ENCODE data around the gene ZSCAN20. TPM values are rescaled to one million over a fixed set of nuclear protein-coding genes. Genes with fewer than 3 reads are reported as not detected.

ZSCAN20 gene
- polyA plus RNA-seq, 1 donor = 2.4 TPM

- WGBS (ENCODE audit: insufficient coverage, low lambda C conversion rate) = no CpG with 5 or more reads among the region's 2 CpGs
Observed at GRCh38 chr1:33482412-33482811, 10.0 kb downstream of the ZSCAN20 start.

GRCh38 chr1:33488624-33489023, 16.2 kb downstream of the ZSCAN20 start:
- Histone ChIP-seq H3K4me1 (ENCODE audit: control insufficient read depth, insufficient read depth, low read length) (no peaks in the 10 kb centered on the region), H3K27me3 (ENCODE audit: control insufficient read depth, insufficient read depth, low read length) (no peaks in the 10 kb centered on the region), H3K27ac (ENCODE audit: low read length) (no peak overlapping the region), H3K36me3 (ENCODE audit: control insufficient read depth, insufficient read depth, low read length) (peaks cover 48% of the 10 kb centered on the region), H3K9me3 (ENCODE audit: control insufficient read depth, low read depth, low read length) (peaks cover 7% of the 10 kb centered on the region), H3K4me3 (ENCODE audit: low read length) (no peak overlapping the region)
- DNase-seq = no peak
- no CpG with 5 or more reads among the region's 2 CpGs for WGBS (ENCODE audit: insufficient coverage, low lambda C conversion rate)

More at GRCh38 chr1:33482412-33482811, 10.0 kb downstream of the ZSCAN20 start:
- no peak for DNase-seq
- Histone ChIP-seq H3K27me3 (ENCODE audit: control insufficient read depth, insufficient read depth, low read length) (no peaks in the 10 kb centered on the region), H3K27ac (ENCODE audit: low read length) (no peak overlapping the region), H3K9me3 (ENCODE audit: control insufficient read depth, low read depth, low read length) (no peaks in the 10 kb centered on the region), H3K4me1 (ENCODE audit: control insufficient read depth, insufficient read depth, low read length) (no peaks in the 10 kb centered on the region), H3K4me3 (ENCODE audit: low read length) (no peak overlapping the region), H3K36me3 (ENCODE audit: control insufficient read depth, insufficient read depth, low read length) (peaks cover 10% of the 10 kb centered on the region)

DNA sequence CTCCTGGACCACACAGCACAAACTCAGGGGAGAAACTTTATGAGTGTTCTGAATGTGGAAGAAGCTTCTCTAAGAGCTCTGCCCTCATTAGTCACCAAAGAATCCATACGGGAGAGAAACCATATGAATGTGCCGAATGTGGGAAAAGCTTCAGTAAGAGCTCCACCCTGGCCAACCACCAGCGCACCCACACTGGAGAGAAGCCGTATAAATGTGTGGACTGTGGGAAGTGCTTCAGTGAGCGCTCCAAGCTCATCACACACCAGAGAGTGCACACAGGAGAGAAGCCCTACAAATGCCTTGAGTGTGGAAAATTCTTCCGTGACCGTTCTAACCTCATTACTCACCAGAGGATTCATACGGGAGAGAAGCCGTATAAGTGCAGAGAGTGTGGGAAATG, 22.5 kb downstream of the ZSCAN20 start:
- no peak overlapping the region for H3K4me3 ChIP-seq (ENCODE audit: low read length)
- DNase-seq = no peak
- WGBS (ENCODE audit: insufficient coverage, low lambda C conversion rate) = no CpG with 5 or more reads among the region's 9 CpGs
- H3K27ac ChIP-seq (ENCODE audit: low read length) = no peak overlapping the region
- peaks cover 46% of the 10 kb centered on the region for H3K36me3 ChIP-seq (ENCODE audit: control insufficient read depth, insufficient read depth, low read length)
- H3K4me1 ChIP-seq (ENCODE audit: control insufficient read depth, insufficient read depth, low read length) = no peaks in the 10 kb centered on the region
- H3K27me3 ChIP-seq (ENCODE audit: control insufficient read depth, insufficient read depth, low read length) = no peaks in the 10 kb centered on the region
- H3K9me3 ChIP-seq (ENCODE audit: control insufficient read depth, low read depth, low read length) = peaks cover 24% of the 10 kb centered on the region

- no peak overlapping the region for H3K4me3 ChIP-seq (ENCODE audit: low read length)
- peaks cover 24% of the 10 kb centered on the region for H3K9me3 ChIP-seq (ENCODE audit: control insufficient read depth, low read depth, low read length)
- no peak for DNase-seq
- H3K27ac ChIP-seq (ENCODE audit: low read length) = no peak overlapping the region
- H3K27me3 ChIP-seq (ENCODE audit: control insufficient read depth, insufficient read depth, low read length) = no peaks in the 10 kb centered on the region
- H3K36me3 ChIP-seq (ENCODE audit: control insufficient read depth, insufficient read depth, low read length) = peaks cover 25% of the 10 kb centered on the region
- no peaks in the 10 kb centered on the region for H3K4me1 ChIP-seq (ENCODE audit: control insufficient read depth, insufficient read depth, low read length)
- WGBS (ENCODE audit: insufficient coverage, low lambda C conversion rate) = no CpG with 5 or more reads among the region's 1 CpG
Observed at GRCh38 chr1:33497410-33497809, 25.0 kb downstream of the ZSCAN20 start.

GRCh38 chr1:33500547-33500946, 28.1 kb downstream of the ZSCAN20 start:
- Histone ChIP-seq H3K36me3 (ENCODE audit: control insufficient read depth, insufficient read depth, low read length) (no peaks in the 10 kb centered on the region), H3K9me3 (ENCODE audit: control insufficient read depth, low read depth, low read length) (peaks cover 7% of the 10 kb centered on the region), H3K27ac (ENCODE audit: low read length) (no peak overlapping the region), H3K4me1 (ENCODE audit: control insufficient read depth, insufficient read depth, low read length) (no peaks in the 10 kb centered on the region), H3K27me3 (ENCODE audit: control insufficient read depth, insufficient read depth, low read length) (no peaks in the 10 kb centered on the region), H3K4me3 (ENCODE audit: low read length) (no peak overlapping the region)
- WGBS (ENCODE audit: insufficient coverage, low lambda C conversion rate) = 86% methylated on average over 1 of the region's 4 CpGs
- no peak for DNase-seq

DNA sequence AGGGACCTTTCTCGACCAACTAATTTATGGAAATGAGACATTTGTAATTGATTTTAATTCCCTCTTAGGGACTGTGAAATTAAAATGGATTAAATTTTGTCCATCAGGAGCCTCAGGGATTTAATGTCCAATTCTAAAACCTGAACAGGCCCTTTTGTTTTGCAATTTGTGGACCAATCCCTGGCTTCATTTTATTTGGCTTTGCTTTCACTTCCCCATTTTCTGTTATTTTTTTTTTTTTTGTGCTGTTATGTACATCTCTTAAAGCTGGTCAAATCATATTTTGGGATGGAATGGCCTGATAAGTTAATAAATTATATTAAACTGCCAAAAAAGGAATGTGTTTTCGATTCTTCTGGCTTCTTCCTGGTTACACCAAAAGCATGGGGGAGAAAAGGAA, 28.9 kb downstream of the ZSCAN20 start:
- H3K9me3 ChIP-seq (ENCODE audit: control insufficient read depth, low read depth, low read length) = peaks cover 7% of the 10 kb centered on the region
- no peak overlapping the region for H3K27ac ChIP-seq (ENCODE audit: low read length)
- no peak overlapping the region for H3K4me3 ChIP-seq (ENCODE audit: low read length)
- WGBS (ENCODE audit: insufficient coverage, low lambda C conversion rate) = no CpG with 5 or more reads among the region's 2 CpGs
- no peaks in the 10 kb centered on the region for H3K27me3 ChIP-seq (ENCODE audit: control insufficient read depth, insufficient read depth, low read length)
- H3K4me1 ChIP-seq (ENCODE audit: control insufficient read depth, insufficient read depth, low read length) = no peaks in the 10 kb centered on the region
- DNase-seq = no peak
- no peaks in the 10 kb centered on the region for H3K36me3 ChIP-seq (ENCODE audit: control insufficient read depth, insufficient read depth, low read length)

DNA sequence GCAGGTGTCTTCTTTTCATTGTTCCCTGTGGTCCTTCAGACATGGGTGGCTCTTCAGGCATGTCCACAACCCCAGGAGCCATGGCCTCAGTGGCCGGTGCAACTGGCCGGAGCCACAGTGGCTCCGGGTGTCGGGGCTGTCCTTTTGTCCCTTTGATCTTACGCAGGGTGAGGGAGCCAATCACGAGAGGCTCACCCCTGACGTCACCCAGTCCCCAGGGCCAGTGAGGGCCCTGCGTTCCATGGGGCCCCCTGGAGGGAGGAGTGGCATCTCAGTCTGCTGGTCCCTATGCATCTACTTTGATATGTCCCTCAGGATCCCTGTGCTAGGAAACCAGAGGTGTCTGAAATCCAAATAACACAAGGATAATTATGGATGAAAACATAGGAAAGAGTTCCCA, 29.3 kb downstream of the ZSCAN20 start:
- Histone ChIP-seq H3K27ac (ENCODE audit: low read length) (no peak overlapping the region), H3K9me3 (ENCODE audit: control insufficient read depth, low read depth, low read length) (peaks cover 7% of the 10 kb centered on the region), H3K27me3 (ENCODE audit: control insufficient read depth, insufficient read depth, low read length) (no peaks in the 10 kb centered on the region), H3K36me3 (ENCODE audit: control insufficient read depth, insufficient read depth, low read length) (no peaks in the 10 kb centered on the region), H3K4me3 (ENCODE audit: low read length) (no peak overlapping the region), H3K4me1 (ENCODE audit: control insufficient read depth, insufficient read depth, low read length) (no peaks in the 10 kb centered on the region)
- WGBS (ENCODE audit: insufficient coverage, low lambda C conversion rate) = no CpG with 5 or more reads among the region's 8 CpGs
- no peak for DNase-seq

DNA sequence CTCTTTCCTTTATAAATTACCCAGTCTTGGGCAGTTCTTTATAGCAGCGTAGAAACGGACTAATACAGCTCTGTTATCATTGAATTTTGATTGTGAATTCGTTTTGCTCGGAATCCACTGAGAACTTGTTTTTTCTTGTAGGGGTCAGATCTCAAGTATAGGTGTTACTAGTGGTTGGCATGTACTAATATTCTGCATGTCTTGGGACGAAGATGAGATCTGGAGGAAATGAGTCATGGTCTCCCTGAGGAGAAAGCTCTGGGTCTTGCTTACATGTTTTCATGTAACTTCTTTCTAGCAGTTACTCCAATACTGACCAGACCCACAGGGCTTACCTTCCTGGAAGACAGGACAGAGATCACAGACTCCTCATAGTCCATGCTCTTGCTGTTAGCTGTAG, 30.3 kb downstream of the ZSCAN20 start:
- H3K9me3 ChIP-seq (ENCODE audit: control insufficient read depth, low read depth, low read length) = no peaks in the 10 kb centered on the region
- no peaks in the 10 kb centered on the region for H3K4me1 ChIP-seq (ENCODE audit: control insufficient read depth, insufficient read depth, low read length)
- no peaks in the 10 kb centered on the region for H3K36me3 ChIP-seq (ENCODE audit: control insufficient read depth, insufficient read depth, low read length)
- H3K4me3 ChIP-seq (ENCODE audit: low read length) = no peak overlapping the region
- no peak for DNase-seq
- H3K27me3 ChIP-seq (ENCODE audit: control insufficient read depth, insufficient read depth, low read length) = no peaks in the 10 kb centered on the region
- WGBS (ENCODE audit: insufficient coverage, low lambda C conversion rate) = no CpG with 5 or more reads among the region's 5 CpGs
- H3K27ac ChIP-seq (ENCODE audit: low read length) = no peak overlapping the region

DNA sequence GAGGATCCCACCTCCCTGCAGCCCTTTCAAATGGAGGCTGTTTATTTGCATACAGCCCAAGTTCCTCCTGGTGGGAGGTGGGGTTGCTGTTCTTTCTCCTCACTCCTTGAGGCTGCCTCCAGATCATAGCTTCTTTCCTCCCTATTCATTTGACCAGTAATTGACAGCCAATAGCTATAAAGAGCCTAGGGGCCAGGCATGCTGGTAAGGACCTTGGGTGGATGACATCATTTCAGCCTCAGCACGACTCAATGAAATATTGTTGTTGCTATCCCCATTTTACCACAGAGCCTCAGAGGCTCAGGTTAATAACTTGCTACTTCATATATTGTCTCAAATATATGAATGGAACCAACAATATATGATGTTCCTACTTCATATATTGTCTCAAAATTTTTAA, 31.1 kb downstream of the ZSCAN20 start:
- no peaks in the 10 kb centered on the region for H3K9me3 ChIP-seq (ENCODE audit: control insufficient read depth, low read depth, low read length)
- H3K4me1 ChIP-seq (ENCODE audit: control insufficient read depth, insufficient read depth, low read length) = no peaks in the 10 kb centered on the region
- no peak overlapping the region for H3K27ac ChIP-seq (ENCODE audit: low read length)
- no peaks in the 10 kb centered on the region for H3K27me3 ChIP-seq (ENCODE audit: control insufficient read depth, insufficient read depth, low read length)
- H3K36me3 ChIP-seq (ENCODE audit: control insufficient read depth, insufficient read depth, low read length) = no peaks in the 10 kb centered on the region
- no CpG with 5 or more reads among the region's 1 CpG for WGBS (ENCODE audit: insufficient coverage, low lambda C conversion rate)
- no peak for DNase-seq
- H3K4me3 ChIP-seq (ENCODE audit: low read length) = no peak overlapping the region

- Histone ChIP-seq H3K36me3 (ENCODE audit: control insufficient read depth, insufficient read depth, low read length) (no peaks in the 10 kb centered on the region), H3K27me3 (ENCODE audit: control insufficient read depth, insufficient read depth, low read length) (no peaks in the 10 kb centered on the region), H3K4me3 (ENCODE audit: low read length) (no peak overlapping the region), H3K9me3 (ENCODE audit: control insufficient read depth, low read depth, low read length) (no peaks in the 10 kb centered on the region), H3K4me1 (ENCODE audit: control insufficient read depth, insufficient read depth, low read length) (no peaks in the 10 kb centered on the region), H3K27ac (ENCODE audit: low read length) (no peak overlapping the region)
- 100% methylated on average over 1 of the region's 3 CpGs for WGBS (ENCODE audit: insufficient coverage, low lambda C conversion rate)
- DNase-seq = no peak
Observed at GRCh38 chr1:33507661-33508060, 35.2 kb downstream of the ZSCAN20 start.

DNA sequence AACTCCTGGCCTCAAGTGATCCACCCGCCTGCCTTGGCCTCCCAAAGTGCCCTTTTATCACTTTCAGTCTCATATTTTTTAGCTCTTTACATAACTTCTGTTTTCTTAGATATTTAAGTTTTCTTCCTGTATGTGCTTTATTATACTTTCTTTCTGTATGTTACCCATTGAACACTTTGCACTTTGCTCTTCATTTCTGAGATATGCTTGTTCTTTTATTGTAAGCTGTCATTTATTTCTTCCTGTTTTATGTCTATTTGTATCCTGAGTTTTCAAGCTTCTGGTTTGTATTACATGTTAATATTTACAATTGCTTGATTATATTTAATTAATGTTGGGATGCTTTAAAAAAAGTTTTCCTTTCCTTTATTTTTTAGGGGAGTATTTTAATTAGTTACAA, 35.7 kb downstream of the ZSCAN20 start:
- Histone ChIP-seq H3K36me3 (ENCODE audit: control insufficient read depth, insufficient read depth, low read length) (no peaks in the 10 kb centered on the region), H3K27ac (ENCODE audit: low read length) (no peak overlapping the region), H3K9me3 (ENCODE audit: control insufficient read depth, low read depth, low read length) (no peaks in the 10 kb centered on the region), H3K4me1 (ENCODE audit: control insufficient read depth, insufficient read depth, low read length) (no peaks in the 10 kb centered on the region), H3K4me3 (ENCODE audit: low read length) (no peak overlapping the region), H3K27me3 (ENCODE audit: control insufficient read depth, insufficient read depth, low read length) (no peaks in the 10 kb centered on the region)
- WGBS (ENCODE audit: insufficient coverage, low lambda C conversion rate) = 33% methylated on average over 1 of the region's 1 CpG
- peak in 1 of 2 donors; percentile 56 for DNase-seq

All from large intestine (tissue), 3 donors.